NOMO-1 (cell line): ENCODE results near the gene CARD8.
A peak's percentile ranks its signal among the peaks of the same experiment; 100 is the strongest.
"Not testable (repeated sequence)": the region's sequence is repeated elsewhere in the genome, so short reads cannot be mapped to it uniquely, and the experiment has no call there.

Experiments used
- DNase-seq, 2 experiments: peaks; one replicate each; lab custom pipeline; 2025; ENCODE audit not compliant: unreplicated experiment in 2 of 2; lab: John Stamatoyannopoulos, UW

Gene CARD8, protein sequence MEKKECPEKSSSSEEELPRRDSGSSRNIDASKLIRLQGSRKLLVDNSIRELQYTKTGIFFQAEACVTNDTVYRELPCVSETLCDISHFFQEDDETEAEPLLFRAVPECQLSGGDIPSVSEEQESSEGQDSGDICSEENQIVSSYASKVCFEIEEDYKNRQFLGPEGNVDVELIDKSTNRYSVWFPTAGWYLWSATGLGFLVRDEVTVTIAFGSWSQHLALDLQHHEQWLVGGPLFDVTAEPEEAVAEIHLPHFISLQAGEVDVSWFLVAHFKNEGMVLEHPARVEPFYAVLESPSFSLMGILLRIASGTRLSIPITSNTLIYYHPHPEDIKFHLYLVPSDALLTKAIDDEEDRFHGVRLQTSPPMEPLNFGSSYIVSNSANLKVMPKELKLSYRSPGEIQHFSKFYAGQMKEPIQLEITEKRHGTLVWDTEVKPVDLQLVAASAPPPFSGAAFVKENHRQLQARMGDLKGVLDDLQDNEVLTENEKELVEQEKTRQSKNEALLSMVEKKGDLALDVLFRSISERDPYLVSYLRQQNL

DNA sequence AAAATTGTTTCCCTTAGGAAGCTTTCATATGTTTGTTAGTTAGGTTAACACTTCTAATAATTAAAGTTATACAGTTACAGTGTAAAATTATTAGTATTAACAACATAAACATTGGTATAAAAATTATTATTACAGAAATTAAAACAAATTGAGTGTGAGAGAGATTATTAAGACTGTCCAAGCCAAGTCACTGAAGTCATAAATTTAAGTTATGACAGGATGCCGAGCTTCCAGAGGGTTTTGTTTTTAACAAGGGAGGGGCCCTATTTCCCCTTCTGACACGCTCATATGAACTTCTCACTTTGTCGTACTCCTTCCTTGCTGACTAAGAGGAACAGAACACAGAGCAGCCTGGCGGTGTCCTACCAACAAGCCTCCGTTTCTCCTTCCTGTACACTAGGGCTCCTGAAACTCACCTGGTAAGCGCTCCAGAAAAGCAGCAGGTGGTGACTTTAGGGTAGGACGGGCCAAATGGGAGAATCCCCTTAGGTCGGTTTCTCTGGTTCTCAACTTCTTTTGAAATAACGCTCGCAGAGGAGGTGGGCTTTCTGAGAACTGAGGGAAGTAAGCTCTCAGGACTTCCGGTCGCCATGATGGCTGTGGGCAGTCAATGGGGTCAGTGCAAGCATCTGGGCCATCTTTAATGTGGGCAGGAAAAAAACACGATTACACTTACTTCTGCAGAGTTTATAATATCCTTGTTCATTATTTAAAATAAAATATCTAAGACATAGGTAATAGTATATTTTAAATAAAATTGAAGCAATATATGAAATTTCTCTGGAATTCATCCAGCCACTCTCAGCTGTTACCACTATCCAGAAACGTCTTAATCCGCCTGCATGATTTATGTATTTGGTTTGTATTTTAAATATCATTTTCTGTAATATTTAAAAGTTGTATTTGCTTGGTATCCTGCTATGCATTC is at the start of gene CARD8:
Gene CARD8 (minus strand): TSS at position 537 of the 928 bp plus-strand sequence. CDS start 14,892 bp downstream, outside the sequence.
- DNase-seq: peak; percentile 86 to 97

DNA sequence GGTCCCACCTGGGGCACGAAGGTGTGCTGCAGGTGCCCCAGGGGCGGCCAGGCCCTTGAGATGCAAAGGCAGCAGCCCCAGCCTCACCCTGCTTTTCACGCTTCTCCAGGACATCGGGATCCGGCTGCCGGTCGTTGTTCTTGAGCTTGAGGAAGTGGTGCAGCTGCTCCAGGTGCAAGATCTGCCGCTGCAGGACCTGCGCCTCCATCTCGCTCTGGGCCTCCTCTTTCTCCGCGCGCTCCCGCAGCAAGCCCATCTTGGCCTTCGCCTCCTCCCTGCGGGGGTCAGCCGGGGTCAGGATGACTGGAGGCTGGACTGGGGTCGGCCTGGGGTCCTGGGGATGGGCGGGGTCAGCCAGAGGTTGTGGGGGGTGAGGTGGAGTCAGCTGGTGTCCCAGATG is 48.2 kb upstream of the CARD8 start:
- no peak for DNase-seq

DNA sequence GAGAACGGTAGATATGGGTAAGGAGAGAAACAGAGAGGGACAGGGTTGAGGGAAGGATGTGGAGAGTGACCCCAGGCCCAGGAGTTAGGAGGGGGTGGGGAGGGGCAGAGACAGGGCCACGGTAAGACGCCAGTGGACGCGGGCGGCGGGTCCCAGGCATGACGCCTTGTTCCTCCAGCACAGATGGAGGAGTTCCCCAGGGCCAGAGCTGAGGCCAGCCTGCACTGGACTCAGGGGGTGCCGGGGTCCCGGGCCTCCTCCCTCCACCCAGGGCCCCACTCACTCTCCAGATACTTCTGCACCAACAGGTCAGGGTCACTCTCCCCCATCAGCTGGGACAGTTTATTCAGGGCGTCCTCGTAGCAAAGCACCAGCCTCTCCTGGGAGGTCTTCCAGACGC is 47.7 kb upstream of the CARD8 start:
- no peak for DNase-seq

DNA sequence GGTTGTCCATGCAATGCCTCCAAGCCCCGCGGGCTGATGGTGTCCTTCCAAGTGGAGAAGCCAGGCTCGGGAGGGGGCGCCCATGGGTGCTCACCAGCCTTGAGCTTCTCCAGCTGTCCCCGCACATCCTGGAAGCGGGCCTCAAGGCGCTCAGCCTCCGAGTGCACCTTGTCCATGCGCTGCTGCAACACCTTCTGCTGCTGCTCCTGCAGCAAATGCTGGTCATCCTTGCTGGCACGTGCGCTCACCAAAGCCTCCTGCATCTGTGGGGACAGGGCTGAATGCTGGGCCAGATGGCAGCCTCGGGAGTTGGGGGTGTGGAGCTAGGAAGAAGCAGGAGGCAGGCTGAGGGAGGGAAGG is 46.9 kb upstream of the CARD8 start:
- DNase-seq: no peak

DNA sequence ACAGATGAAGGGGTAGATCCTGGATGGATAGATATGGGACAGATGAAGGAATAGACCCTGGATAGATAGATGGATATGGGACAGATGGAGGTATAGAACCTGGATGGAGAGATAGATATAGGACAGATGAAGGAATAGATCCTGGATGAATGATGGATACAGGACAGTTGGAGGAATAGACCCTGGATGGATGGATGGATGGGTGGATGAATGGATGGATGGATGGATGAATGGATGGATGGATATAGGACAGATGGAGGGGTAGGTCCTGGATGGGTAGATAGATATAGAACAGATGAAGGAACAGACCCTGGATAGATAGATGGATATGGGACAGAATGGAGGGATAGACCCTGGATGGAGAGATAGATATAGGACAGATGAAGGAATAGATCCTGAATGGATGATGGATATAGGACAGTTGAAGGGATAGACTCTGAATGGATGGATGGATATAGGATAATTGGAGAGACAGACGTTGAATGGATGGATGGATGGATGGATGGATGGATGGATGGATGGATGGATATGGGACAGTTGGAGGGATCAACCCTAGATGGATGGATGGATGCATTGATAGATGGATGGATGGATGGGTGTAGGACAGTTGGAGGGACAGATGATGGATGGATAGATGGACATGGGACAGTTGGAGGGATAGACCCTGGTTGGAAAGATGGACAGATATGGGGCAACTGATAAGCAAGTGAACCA is 46.3 kb upstream of the CARD8 start:
- no peak for DNase-seq

DNA sequence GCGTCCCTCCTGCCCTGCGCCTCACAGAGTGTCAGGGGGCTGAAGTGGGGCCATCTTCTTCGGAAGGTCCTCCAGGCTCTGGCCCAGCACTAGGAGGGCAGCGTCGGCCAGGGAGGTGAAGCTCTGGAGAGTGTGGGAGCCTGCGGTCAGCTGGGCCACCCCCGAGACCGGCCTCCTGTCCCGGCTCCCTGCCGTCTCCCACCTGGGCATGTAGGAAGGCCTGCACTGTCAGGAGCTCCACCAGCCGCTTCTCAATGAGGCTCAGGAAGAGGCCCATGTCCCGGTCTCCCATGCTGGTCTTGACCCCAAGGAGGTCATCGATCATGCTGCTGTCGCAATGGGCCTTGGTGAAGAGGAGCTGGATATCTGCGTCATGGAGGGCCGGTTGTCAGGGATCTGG is 42.3 kb upstream of the CARD8 start:
- DNase-seq: no peak

DNA sequence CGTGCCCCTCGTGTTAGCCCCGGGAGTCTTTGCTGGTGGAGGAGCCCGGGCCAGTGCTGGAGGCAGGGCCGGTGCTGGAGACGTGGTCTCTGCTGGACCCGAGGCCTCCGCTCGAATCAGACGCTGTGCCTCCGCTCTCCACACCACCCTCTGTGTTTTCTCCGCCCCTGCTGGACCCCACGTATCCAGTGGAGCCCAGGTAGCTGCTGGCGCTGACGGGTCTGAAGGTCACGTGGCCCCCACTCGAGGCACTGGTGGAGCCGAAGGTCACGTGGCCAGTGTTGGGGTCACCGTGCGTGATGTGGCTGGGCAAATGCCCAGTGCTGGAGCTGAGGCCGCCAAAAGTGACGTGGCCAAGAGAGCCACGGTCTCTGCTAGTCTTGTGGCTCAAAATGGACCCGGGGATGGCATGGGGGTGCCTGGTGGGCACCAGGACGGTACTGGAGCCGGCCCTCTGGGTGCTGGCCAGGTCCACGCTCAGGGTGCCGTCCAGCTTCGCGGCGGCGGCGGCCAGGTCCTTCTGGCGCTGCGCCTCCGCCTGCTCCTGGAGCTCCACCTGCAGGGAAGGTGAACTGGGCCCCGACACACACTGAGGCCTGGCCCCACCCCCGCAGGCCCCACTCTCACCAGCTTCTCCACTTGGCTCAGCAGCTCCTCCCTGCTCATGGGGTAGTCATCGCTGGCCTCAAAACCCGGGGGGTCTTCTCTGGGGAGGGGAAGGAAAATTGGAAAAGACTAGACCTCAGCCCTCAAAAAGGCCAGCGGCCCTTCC is 41.4 kb upstream of the CARD8 start:
- no peak for DNase-seq

DNA sequence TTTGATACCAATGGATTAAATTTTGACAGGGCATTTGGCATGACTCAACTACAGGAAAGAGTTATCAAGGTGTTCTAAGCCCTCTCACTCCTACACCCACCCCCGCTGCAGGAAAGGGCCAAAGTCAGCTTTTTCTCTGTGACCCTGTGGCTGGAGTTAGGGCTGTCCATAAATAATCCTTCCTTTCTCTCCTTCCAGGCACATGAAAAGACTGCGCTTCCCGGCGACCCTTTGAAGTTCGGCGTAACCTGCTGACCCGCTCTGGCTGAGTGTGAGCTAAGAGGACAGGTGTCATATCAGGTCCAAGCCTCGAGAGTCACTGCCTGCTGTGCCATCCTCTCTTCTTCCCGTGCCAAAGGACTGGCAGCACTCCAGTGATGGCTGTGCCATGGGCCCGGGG is 39.7 kb upstream of the CARD8 start:
- DNase-seq: no peak

DNA sequence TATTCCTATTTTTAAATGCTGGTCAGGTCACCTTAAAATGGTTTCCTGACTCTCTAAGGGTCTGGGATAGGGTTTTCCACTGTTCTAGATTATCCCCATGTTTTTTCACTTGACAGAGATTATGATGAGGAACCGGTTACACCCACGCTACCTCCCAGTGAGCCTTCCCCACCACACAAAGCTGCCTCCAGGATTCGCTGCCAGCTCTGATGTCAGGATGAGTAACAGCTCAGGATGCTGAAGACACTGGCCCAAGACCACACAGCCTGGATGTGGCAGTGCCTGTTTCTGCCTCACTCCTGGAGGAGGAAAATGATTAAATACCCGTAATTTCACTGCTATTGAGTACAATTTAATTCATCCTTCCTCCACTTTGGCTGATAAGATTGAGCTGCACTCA is 37.1 kb upstream of the CARD8 start:
- DNase-seq: no peak

DNA sequence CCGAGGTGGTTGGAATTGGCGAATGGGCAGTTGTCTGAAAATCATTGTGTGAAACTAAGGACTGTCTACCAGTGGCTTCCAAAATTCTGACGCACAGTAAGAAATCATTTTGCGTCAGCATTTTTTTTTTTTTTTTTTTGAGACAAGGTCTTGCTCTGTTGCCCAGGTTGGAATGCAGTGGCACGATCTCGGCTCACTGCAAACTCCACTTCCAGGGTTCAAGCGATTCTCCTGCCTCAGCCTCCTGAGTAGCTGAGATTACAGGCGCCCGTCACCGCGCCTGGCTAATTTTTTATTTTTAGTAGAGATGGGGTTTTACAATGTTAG is 35.7 kb upstream of the CARD8 start:
- not testable (repeated sequence) for DNase-seq

DNA sequence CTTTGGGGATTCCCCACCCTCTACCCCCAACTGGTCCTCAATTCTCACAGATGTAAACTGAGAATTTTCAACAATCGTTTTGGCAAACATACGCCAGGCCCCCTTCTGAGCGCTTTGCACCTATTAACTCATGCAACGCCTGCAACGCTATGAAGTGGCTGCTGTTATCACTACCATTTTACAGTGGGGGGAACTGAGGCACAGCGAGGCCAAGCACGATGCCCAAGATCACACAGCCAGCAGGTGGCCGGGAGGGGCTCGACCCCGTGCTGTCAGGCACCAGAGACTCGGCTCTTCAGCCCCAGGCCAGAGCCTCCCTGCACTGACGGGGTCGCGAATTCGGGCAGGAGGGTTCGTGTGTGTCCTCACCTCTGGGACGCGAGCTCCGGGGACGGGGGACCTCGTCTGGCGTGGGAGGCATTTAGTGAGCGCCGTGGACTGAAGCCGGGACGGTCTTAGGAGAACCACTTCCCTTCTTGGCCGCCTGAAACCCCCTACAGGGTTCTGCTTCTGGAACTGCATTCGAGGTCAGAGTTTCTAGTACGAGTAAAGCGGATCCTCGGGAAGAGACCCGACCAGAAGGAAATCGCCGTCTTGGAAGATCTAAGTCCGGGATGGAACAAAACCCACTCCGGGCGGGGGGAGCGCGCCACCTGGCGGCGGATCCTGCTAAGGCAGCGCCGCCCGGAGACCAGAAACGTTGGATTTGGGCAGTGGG is 35.2 kb upstream of the CARD8 start:
- DNase-seq: peak; percentile 39 to 68

DNA sequence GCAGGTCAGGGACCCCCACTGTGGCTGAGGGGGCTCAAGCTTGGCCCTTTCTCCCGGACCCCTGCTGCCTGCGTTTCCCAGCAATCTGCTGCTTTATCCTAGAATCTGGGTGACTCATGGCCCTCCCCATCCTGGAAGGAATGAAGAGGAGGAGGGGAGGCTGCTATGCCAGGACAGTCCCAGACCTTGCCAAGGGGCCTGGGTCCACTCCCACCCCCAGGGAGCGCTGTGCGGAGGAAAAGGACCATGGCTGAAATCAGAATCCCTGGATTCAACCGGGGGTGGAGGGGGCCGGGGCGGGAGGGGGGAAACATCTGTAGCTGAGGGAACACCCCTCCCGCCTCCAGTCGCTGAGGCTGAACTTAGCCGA is 34.7 kb upstream of the CARD8 start:
- no peak for DNase-seq

DNA sequence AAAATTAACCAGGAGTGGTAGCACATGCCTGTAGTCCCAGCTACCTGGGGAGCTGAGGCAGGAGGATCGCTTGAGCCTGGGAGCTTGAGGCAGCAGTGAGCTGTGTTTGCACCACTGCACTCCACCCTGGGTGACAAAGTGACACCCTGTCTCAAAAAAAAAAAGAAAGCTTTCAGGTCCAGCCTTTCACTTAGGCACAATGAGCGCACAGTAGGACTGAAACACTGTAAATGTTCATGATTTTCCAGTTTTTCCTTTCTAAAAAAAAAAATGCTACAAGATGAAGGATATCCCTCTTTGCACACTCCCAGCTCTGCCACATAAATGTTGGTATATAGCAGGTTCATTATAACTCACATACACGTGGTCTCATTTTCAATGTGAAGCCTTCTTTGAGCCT is 32.0 kb upstream of the CARD8 start:
- no peak for DNase-seq

DNA sequence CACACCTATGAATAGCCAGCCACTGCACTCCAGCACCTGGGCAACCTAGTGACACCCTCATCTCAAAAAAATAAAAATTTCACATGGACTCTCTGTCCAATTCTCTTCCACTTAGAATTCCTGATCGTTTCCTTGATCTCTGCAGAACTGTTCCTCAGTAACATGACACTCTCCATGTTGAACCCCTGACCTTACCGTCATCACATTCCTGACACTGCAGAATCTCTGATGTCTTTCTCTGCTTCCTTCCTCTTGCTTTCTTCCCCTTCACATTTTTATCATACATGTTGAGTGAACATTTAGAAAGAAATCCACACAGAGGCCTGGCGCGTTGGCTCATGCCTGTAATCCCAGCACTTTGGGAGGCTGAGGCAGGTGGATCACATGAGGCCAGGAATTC is 29.2 kb upstream of the CARD8 start:
- DNase-seq: no peak

DNA sequence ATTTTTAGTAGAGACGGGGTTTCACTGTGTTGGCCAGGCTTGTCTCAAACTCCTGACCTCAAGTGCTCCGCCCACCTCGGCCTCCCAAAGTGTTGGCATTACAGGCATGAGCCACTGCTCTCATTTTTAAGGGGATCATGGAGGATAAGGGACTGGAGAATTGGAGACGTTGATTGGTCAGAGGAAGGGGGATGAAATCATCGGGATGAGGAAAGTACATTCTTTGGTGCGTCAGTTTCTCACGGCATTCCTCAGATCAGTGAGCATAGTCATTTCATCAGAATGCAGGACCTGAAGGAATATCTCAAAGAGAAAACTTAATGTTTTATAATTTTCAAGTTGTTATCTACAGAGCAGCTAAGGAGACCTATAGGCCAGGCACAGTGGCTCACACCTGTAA is 28.2 kb upstream of the CARD8 start:
- no peak for DNase-seq

DNA sequence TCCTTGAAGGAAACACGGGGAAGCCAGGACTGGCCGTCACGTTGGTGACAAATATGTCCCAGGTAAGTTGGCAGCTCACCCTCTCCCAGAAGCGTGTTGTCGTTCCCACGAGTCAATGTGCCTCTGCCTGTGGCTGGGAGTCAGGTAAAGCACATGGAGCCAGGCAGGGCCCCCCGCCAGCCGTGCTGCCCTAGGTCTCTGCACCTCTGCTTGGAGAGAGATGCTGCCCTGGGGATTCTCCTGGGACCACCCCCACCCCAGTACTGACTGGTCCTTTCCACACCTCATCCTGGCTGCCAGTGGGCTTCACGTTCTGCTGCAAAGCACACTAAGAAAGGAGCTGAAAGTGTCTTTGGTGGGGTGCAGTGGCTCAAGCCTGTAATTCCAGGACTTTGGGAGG is 24.0 kb upstream of the CARD8 start:
- DNase-seq: no peak

DNA sequence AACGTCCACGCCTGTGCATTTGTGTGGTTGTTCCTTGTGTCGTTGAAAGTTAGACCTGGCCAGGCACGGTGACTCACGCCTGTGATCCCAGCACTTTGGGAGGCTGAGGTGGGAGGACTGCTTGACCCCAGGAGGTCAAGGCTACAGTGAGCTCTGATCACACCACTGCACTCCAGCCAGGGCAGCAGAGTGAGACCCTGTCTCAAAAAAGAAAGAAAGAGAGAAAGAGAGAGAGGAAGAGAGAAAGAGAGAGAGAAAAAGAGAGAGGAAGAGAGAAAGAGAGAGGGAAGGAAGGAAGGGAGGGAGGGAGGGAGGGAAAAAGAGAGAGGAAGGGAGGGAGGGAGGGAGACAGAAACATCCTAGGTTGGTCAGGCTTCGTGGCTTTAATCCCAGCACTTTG is 19.2 kb upstream of the CARD8 start:
- no peak for DNase-seq

DNA sequence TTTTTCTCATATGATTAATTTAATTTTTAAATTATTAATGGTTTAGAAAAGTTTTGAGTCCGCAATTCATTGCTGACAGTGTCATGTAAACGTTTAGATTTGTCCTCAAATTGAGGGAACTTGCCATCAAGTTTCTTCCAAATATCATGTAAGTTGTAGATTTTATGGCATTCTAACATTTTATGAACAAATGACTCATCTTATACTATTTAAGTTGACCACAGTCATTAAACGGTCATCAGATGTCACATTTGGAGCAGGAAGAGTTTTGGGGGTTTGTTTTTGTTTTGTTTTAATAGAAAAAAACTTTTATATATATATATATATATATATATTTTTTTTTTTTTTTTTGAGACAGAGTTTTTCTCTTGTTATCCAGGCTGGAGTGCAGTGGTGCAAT is 18.5 kb upstream of the CARD8 start:
- no peak for DNase-seq

DNA sequence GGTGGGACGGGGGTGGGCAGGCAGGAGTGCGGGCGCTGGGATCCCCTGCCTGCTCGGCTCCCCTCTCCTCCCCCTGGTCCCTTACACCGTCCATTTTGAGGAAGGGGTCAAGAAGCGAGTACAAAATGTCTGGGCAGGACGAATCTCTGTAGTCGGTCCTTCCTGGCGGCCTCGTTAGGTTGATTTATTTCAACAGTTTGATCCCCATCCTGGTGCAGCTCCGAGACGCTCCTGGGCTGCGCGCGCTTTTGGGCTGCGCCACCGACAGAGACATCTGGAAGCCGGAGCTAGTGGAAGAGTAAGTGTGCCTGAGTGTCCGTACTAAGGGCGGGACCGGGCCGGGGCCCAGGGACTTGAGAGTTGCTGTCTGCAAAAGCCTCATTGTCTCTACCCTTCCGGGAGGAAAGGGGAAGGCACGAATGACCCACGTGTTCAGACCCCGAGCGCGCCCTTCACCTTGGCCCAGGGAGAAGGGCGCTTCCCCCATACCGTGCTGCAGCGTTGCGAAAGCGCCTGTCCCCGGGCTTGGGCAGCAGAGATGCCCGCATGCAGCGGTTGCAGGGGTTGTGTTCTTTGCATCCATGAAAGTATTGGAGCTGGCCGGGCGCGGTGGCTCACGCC is 15.9 kb upstream of the CARD8 start:
- peak; percentile 81 to 83 for DNase-seq
